ENCODE data around the gene ERBB2.

Gene ERBB2

DNA sequence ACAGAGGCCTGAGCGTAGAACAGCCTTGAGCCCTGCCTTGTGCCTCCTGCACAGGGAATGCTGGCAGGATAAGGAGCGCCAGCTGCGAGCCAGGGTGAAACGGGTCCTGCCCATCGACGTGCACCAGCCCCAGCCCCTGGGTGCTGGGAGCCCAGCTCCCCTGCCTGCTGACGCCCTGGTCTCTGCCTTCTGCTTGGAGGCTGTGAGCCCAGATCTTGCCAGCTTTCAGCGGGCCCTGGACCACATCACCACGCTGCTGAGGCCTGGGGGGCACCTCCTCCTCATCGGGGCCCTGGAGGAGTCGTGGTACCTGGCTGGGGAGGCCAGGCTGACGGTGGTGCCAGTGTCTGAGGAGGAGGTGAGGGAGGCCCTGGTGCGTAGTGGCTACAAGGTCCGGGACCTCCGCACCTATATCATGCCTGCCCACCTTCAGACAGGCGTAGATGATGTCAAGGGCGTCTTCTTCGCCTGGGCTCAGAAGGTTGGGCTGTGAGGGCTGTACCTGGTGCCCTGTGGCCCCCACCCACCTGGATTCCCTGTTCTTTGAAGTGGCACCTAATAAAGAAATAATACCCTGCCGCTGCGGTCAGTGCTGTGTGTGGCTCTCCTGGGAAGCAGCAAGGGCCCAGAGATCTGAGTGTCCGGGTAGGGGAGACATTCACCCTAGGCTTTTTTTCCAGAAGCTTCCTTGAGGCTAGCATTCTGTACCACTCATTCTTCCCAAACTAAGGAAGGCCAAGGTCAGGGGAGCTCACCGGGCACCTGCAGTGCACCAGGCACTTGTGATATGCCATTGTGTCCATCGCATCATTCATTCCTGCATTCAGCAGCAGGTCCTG lies 29.7 kb upstream of the ERBB2 start:
- in situ Hi-C loops (cut with HindIII; ENCODE audit: low sequenced_read_pairs) = no loop called here
- DNase-seq (ENCODE audit: low read depth, low spot score) = no peak
- TF ChIP-seq, protein P1, sequence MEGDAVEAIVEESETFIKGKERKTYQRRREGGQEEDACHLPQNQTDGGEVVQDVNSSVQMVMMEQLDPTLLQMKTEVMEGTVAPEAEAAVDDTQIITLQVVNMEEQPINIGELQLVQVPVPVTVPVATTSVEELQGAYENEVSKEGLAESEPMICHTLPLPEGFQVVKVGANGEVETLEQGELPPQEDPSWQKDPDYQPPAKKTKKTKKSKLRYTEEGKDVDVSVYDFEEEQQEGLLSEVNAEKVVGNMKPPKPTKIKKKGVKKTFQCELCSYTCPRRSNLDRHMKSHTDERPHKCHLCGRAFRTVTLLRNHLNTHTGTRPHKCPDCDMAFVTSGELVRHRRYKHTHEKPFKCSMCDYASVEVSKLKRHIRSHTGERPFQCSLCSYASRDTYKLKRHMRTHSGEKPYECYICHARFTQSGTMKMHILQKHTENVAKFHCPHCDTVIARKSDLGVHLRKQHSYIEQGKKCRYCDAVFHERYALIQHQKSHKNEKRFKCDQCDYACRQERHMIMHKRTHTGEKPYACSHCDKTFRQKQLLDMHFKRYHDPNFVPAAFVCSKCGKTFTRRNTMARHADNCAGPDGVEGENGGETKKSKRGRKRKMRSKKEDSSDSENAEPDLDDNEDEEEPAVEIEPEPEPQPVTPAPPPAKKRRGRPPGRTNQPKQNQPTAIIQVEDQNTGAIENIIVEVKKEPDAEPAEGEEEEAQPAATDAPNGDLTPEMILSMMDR (IDR thresholded peaks at IDR 0.05; ENCODE audit: low read depth, low read length) = no peak
- H3K4me3 ChIP-seq (ENCODE audit: low read depth, low read length) = no peak overlapping the region

DNA sequence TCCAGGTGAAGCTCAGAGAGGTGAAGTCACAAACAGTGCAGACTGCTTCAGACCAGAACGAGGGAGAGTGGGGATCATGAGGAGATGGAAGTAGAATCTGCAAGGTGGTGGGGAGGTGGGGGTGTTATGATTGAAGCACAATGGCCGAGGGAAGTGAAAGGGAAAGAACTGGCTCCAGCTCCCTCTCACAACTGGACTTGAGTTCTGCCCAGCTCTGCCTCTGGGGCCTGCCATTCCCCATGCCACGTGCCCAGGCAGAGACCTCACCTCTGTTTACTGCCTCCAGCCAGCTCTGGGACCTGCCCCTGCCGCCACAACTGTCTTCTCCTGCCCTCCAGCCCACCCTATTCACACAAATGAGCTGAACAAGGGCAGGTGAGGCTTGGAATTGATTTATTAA lies 29.1 kb upstream of the ERBB2 start:
- H3K4me3 ChIP-seq (ENCODE audit: low read depth, low read length) = no peak overlapping the region
- TF ChIP-seq, protein P1 (IDR thresholded peaks at IDR 0.05; ENCODE audit: low read depth, low read length) = no peak
- in situ Hi-C loops (cut with HindIII; ENCODE audit: low sequenced_read_pairs) = no loop called here
- no peak for DNase-seq (ENCODE audit: low read depth, low spot score)

DNA sequence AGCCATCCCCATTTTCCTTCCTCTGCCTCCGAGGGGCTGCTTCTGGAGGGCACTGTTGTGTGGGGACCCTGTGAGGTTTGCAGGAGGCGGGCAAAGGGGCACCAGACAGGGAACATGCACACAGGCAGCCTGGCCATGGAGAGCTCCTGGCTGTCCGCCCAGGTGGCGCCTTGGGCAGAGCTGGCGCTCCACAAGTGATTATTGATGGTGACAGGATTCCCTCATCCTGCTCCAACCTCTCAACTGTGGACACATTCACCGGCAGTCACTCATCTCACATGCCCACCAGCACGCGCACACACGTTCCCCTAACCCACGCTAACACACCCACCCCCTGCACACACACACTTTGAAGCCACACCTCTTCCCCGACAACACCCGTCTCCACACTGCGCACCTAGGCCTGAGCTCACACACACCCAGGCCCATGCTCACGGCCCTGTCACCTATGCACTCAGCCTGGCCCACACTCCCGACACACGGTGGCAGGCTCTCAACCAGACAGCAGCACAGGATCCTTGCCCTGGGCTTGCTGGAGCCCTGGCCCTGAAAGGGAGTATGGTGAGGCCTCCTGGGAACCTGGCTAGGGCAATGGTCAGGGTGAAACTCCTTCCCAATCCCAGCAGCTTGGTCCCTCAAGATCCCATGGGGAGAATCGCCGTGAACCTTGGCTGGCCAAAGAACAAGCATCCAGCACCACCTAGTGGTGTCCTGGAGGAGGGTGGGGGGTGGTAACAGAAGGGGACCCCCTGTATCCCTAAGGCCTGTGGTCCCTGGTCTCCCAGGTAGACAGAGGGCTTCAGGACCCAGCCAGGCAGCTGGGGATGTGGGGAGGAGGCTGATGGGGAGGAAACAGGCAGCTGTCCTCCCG lies 28.0 kb upstream of the ERBB2 start:
- TF ChIP-seq, protein P1 (IDR thresholded peaks at IDR 0.05; ENCODE audit: low read depth, low read length) = peak; percentile 77
- no peak overlapping the region for H3K4me3 ChIP-seq (ENCODE audit: low read depth, low read length)
- peak; percentile 22 for DNase-seq (ENCODE audit: low read depth, low spot score)
- in situ Hi-C loops (cut with HindIII; ENCODE audit: low sequenced_read_pairs) = no loop called here

DNA sequence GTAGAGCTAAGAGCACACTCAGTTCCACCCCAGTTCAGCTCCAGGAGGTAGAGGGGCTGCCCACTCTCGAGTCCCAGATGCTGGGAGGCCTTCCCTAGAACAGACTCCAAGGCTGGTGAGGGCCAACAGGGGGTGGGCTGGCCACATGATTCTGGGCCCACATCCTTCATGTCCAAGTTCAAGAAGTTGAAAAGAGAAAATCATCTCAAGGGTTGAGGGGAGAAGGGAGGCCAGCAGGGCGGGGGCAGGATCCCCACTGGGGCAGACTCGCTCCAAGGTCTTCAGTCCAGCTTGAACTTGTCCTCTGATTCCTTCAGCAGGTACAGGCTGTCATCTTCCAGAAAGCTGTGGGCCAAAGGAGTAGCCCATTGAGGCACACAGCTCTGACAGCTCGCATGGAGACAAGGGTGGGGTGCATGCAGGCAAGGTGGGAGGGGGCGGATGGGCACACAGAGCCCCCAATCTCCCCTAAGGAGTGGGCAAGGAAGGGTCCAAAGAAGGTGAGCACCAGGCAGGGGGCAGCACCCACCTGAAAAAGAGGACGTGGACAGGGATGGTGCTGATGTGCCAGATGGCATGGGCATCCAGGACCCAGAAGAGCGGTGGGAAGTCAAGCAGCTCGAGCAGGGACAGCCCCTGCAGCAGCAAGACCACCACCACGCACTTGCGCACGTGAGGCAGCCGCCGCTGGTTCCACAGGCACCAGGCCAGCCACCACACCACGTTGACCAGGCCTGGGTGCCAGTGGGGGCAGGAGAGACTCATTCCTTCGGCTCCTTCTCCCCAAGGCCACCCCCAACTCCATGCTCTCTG lies 27.1 kb upstream of the ERBB2 start:
- no peak for DNase-seq (ENCODE audit: low read depth, low spot score)
- no peak overlapping the region for H3K4me3 ChIP-seq (ENCODE audit: low read depth, low read length)
- in situ Hi-C loops (cut with HindIII; ENCODE audit: low sequenced_read_pairs) = no loop called here
- TF ChIP-seq, protein P1 (IDR thresholded peaks at IDR 0.05; ENCODE audit: low read depth, low read length) = peak; percentile 2

DNA sequence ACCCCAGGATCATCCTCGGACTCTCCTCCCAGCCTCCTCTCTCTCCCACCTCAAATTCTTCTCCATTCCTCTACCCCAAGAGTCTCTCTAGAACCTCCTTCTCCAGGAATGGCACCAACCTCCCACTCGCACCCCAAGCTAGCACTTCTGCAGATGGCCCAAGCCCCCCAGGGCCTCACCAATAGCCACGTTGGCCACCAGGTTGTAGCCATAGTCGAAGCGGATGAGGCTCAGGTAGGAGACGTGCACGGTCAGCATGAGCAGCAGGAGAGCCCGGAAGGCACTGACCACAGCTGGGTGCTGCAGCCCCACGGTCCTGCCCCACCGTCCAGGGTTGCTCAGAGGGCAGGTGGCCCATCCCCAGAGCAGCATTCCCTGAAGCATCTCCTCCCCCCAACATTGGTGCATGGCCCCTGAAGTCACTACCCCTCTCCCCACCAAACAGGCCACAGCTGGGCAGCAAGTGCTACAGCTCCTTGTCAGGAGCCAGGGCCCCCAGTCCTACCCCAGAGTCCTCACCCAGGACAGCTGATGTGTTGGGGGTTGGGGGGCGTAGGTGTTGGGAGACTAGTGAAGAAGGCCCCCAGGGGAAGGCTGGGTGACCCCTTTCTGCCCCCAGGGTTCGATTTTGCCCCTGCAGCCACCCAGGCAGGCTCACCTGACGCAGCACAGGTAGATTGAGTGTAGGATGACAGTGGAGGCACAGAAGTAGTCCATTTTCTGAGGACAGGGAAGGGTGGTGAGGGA lies 26.4 kb upstream of the ERBB2 start:
- TF ChIP-seq, protein P1 (IDR thresholded peaks at IDR 0.05; ENCODE audit: low read depth, low read length) = no peak
- no peak overlapping the region for H3K4me3 ChIP-seq (ENCODE audit: low read depth, low read length)
- no peak for DNase-seq (ENCODE audit: low read depth, low spot score)
- in situ Hi-C loops (cut with HindIII; ENCODE audit: low sequenced_read_pairs) = no loop called here
